ENCODE measurements around the gene FCHSD2.

- TF ChIP-seq POLR2AphosphoS5 (IDR thresholded peaks at IDR 0.05; ENCODE audit: low read depth, low read length) (no peak), SPI1 (IDR thresholded peaks at IDR 0.05; ENCODE audit: low read depth, low read length) (no peak), POLR2A (IDR thresholded peaks at IDR 0.05; ENCODE audit: low read depth, low read length) (no peak), TAF1 (IDR thresholded peaks at IDR 0.05; ENCODE audit: low read depth, low read length) (no peak), PAX5 (IDR thresholded peaks at IDR 0.05; ENCODE audit: insufficient read depth, low read length, severe bottlenecking) (no peak), POU2F2 (IDR thresholded peaks at IDR 0.05; ENCODE audit: low read depth, low read length) (no peak)
These were observed 214.7 kb downstream of the FCHSD2 start for GRCh38 chr11:72927380-72927779.

All from GM12891 (cell line).